ENCODE data around the gene SPEN. TPM values are rescaled to one million over a fixed set of nuclear protein-coding genes. Genes with fewer than 3 reads are reported as not detected.
A peak's percentile ranks its signal among the peaks of the same experiment; 100 is the strongest.

The SPEN gene
- total RNA-seq, 2 experiments from 2014 or later = 37.0 to 41.9 TPM

- no peak overlapping the region for H3K27ac Mint-ChIP-seq
- CTCF ChIA-PET = no interaction called here
These were observed 86.2 kb downstream of the SPEN start for GRCh38 chr1:15933684-15934083.

GRCh38 chr1:15934211-15935055 is 86.9 kb downstream of the SPEN start:
- CTCF ChIA-PET = no interaction called here
- peak overlapping the region; percentile 13 for H3K27ac Mint-ChIP-seq
- no peaks in the 10 kb centered on the region for H3K27me3 Mint-ChIP-seq
- peaks cover 10% of the 10 kb centered on the region for H3K4me1 Mint-ChIP-seq (ENCODE audit: low read depth)
- POLR2A ChIA-PET = no interaction called here
- no peaks in the 10 kb centered on the region for H3K9me3 Mint-ChIP-seq
- H3K4me3 Mint-ChIP-seq = no peak overlapping the region
- intact Hi-C loops (cut with micrococcal nuclease) = no loop called here
- no peak for DNase-seq
- peaks cover 72% of the 10 kb centered on the region for H3K36me3 Mint-ChIP-seq

More at GRCh38 chr1:15933684-15934083, 86.2 kb downstream of the SPEN start:
- POLR2A ChIA-PET = no interaction called here
- Mint-ChIP-seq H3K36me3 (peaks cover 75% of the 10 kb centered on the region), H3K9me3 (no peaks in the 10 kb centered on the region), H3K4me1 (ENCODE audit: low read depth) (peaks cover 7% of the 10 kb centered on the region), H3K4me3 (no peak overlapping the region), H3K27me3 (no peaks in the 10 kb centered on the region)
- intact Hi-C loops (cut with micrococcal nuclease) = no loop called here
- DNase-seq = no peak

GRCh38 chr1:15935056-15935950 is 87.8 kb downstream of the SPEN start:
- intact Hi-C loops (cut with micrococcal nuclease) = no loop called here
- Mint-ChIP-seq H3K9me3 (no peaks in the 10 kb centered on the region), H3K27ac (peak overlapping the region; percentile 24), H3K4me1 (ENCODE audit: low read depth) (peaks cover 10% of the 10 kb centered on the region), H3K27me3 (no peaks in the 10 kb centered on the region), H3K4me3 (no peak overlapping the region), H3K36me3 (peaks cover 70% of the 10 kb centered on the region)
- DNase-seq = no peak
- CTCF ChIA-PET = no interaction called here
- POLR2A ChIA-PET = no interaction called here

- Mint-ChIP-seq H3K4me1 (ENCODE audit: low read depth) (peaks cover 10% of the 10 kb centered on the region), H3K9me3 (no peaks in the 10 kb centered on the region), H3K27me3 (no peaks in the 10 kb centered on the region), H3K27ac (no peak overlapping the region), H3K4me3 (no peak overlapping the region), H3K36me3 (peaks cover 65% of the 10 kb centered on the region)
- DNase-seq = no peak
- POLR2A ChIA-PET = interaction anchor here (1.1 kb wide), 1 partner anchor 110 kb away, joined by 3 read pairs; no protein-coding TSS in a partner anchor
- intact Hi-C loops (cut with micrococcal nuclease) = no loop called here
- CTCF ChIA-PET = no interaction called here
These were observed 88.5 kb downstream of the SPEN start for GRCh38 chr1:15936025-15936424.

- intact Hi-C loops (cut with micrococcal nuclease) = no loop called here
- ChIA-PET CTCF (interaction anchor here (1.1 to 1.8 kb wide), 4 partner anchors 57 to 145 kb away, joined by 3 to 8 read pairs (median 4); no protein-coding TSS in a partner anchor), POLR2A (interaction anchor here (0.7 to 0.8 kb wide), 2 partner anchors 27 to 29 kb away, joined by 3 read pairs; no protein-coding TSS in a partner anchor)
- Mint-ChIP-seq H3K36me3 (peaks cover 59% of the 10 kb centered on the region), H3K27ac (peak overlapping the region; percentile 86), H3K27me3 (no peaks in the 10 kb centered on the region), H3K9me3 (no peaks in the 10 kb centered on the region), H3K4me1 (ENCODE audit: low read depth) (peaks cover 10% of the 10 kb centered on the region), H3K4me3 (no peak overlapping the region)
- no peak for DNase-seq
These were observed 89.6 kb downstream of the SPEN start for GRCh38 chr1:15937146-15937545.

GRCh38 chr1:15937706-15938168 is 90.2 kb downstream of the SPEN start:
- Mint-ChIP-seq H3K9me3 (no peaks in the 10 kb centered on the region), H3K27ac (peak overlapping the region; percentile 86), H3K4me3 (no peak overlapping the region), H3K4me1 (ENCODE audit: low read depth) (peaks cover 10% of the 10 kb centered on the region), H3K36me3 (peaks cover 58% of the 10 kb centered on the region), H3K27me3 (no peaks in the 10 kb centered on the region)
- ChIA-PET CTCF (interaction anchor here (1.1 to 1.8 kb wide), 4 partner anchors 57 to 146 kb away, joined by 3 to 8 read pairs (median 4); no protein-coding TSS in a partner anchor), POLR2A (interaction anchor here (0.6 to 1.0 kb wide), 6 partner anchors 13 to 142 kb away, joined by 3 to 4 read pairs (median 3); no protein-coding TSS in a partner anchor)
- DNase-seq = no peak
- intact Hi-C loops (cut with micrococcal nuclease) = no loop called here

- intact Hi-C loops (cut with micrococcal nuclease) = no loop called here
- Mint-ChIP-seq H3K27ac (peak overlapping the region; percentile 66), H3K4me3 (no peak overlapping the region), H3K27me3 (no peaks in the 10 kb centered on the region), H3K4me1 (ENCODE audit: low read depth) (peaks cover 10% of the 10 kb centered on the region), H3K36me3 (peaks cover 54% of the 10 kb centered on the region), H3K9me3 (no peaks in the 10 kb centered on the region)
- POLR2A ChIA-PET = interaction anchor here (0.6 to 1.0 kb wide), 3 partner anchors 12 to 143 kb away, joined by 3 read pairs; no protein-coding TSS in a partner anchor
- CTCF ChIA-PET = interaction anchor here (1.7 to 1.8 kb wide), 2 partner anchors 71 to 123 kb away, joined by 4 to 8 read pairs; no protein-coding TSS in a partner anchor
- DNase-seq = no peak
These were observed 91.2 kb downstream of the SPEN start for GRCh38 chr1:15938628-15939161.

- DNase-seq = no peak
- ChIA-PET CTCF (no interaction called here), POLR2A (no interaction called here)
- Mint-ChIP-seq H3K9me3 (no peaks in the 10 kb centered on the region), H3K27ac (peak overlapping the region; percentile 61), H3K27me3 (no peaks in the 10 kb centered on the region), H3K36me3 (peaks cover 50% of the 10 kb centered on the region), H3K4me3 (no peak overlapping the region), H3K4me1 (ENCODE audit: low read depth) (peaks cover 10% of the 10 kb centered on the region)
- intact Hi-C loops (cut with micrococcal nuclease) = no loop called here
These were observed 91.9 kb downstream of the SPEN start for GRCh38 chr1:15939181-15940109.

- no peak for DNase-seq
- Mint-ChIP-seq H3K9me3 (no peaks in the 10 kb centered on the region), H3K27ac (no peak overlapping the region), H3K4me3 (no peak overlapping the region), H3K27me3 (no peaks in the 10 kb centered on the region), H3K4me1 (ENCODE audit: low read depth) (peaks cover 10% of the 10 kb centered on the region), H3K36me3 (peaks cover 45% of the 10 kb centered on the region)
- intact Hi-C loops (cut with micrococcal nuclease) = no loop called here
- POLR2A ChIA-PET = interaction anchor here (0.9 kb wide), 1 partner anchor 106 kb away, joined by 3 read pairs; no protein-coding TSS in a partner anchor
- CTCF ChIA-PET = no interaction called here
These were observed 92.9 kb downstream of the SPEN start for GRCh38 chr1:15940110-15941043.

GRCh38 chr1:15941044-15941840 is 93.7 kb downstream of the SPEN start:
- ChIA-PET CTCF (no interaction called here), POLR2A (interaction anchor here (0.9 kb wide), 2 partner anchors 32 to 106 kb away, joined by 3 read pairs; no protein-coding TSS in a partner anchor)
- Mint-ChIP-seq H3K9me3 (no peaks in the 10 kb centered on the region), H3K4me3 (no peak overlapping the region), H3K27me3 (no peaks in the 10 kb centered on the region), H3K36me3 (peaks cover 40% of the 10 kb centered on the region), H3K27ac (no peak overlapping the region), H3K4me1 (ENCODE audit: low read depth) (peaks cover 10% of the 10 kb centered on the region)
- DNase-seq = no peak
- intact Hi-C loops (cut with micrococcal nuclease) = no loop called here
